GM21526 (cell line): Measurements from ENCODE around the gene LRFN2.

ENCODE experiments used
- ATAC-seq: cut with Tn5 transposase; IDR thresholded peaks from one replicate; pipeline ENCODE4 v1.9.1; 2021; ENCODE audit warnings: moderate library complexity; ENCODE audit not compliant: unreplicated experiment, low FRiP score

The LRFN2 gene

GRCh38 chr6:40586369-40587201 is 579 bp downstream of the LRFN2 start:
- ATAC-seq: no peak

GRCh38 chr6:40585651-40586269 is 1.4 kb downstream of the LRFN2 start:
- no peak for ATAC-seq

GRCh38 chr6:40585223-40585622 is 1.9 kb downstream of the LRFN2 start:
- ATAC-seq: no peak

GRCh38 chr6:40584741-40585140 is 2.4 kb downstream of the LRFN2 start:
- ATAC-seq: no peak

GRCh38 chr6:40583709-40584108 is 3.5 kb downstream of the LRFN2 start:
- ATAC-seq: no peak

GRCh38 chr6:40582892-40583291 is 4.3 kb downstream of the LRFN2 start:
- ATAC-seq: no peak

- no peak for ATAC-seq
These were observed 8.1 kb downstream of the LRFN2 start for GRCh38 chr6:40579101-40579500.

GRCh38 chr6:40577672-40578071 is 9.5 kb downstream of the LRFN2 start:
- ATAC-seq: no peak

- ATAC-seq: no peak
These were observed 13.9 kb downstream of the LRFN2 start for GRCh38 chr6:40573221-40573620.

- no peak for ATAC-seq
These were observed 17.8 kb downstream of the LRFN2 start for GRCh38 chr6:40569162-40569910.

GRCh38 chr6:40568062-40568708 is 19.0 kb downstream of the LRFN2 start:
- ATAC-seq: no peak

GRCh38 chr6:40563111-40563510 is 24.1 kb downstream of the LRFN2 start:
- no peak for ATAC-seq

GRCh38 chr6:40559056-40559455 is 28.1 kb downstream of the LRFN2 start:
- ATAC-seq: no peak

- no peak for ATAC-seq
These were observed 29.1 kb downstream of the LRFN2 start for GRCh38 chr6:40558102-40558501.

GRCh38 chr6:40556881-40557280 is 30.3 kb downstream of the LRFN2 start:
- ATAC-seq: no peak

GRCh38 chr6:40556023-40556422 is 31.1 kb downstream of the LRFN2 start:
- ATAC-seq: no peak

- no peak for ATAC-seq
These were observed 32.1 kb downstream of the LRFN2 start for GRCh38 chr6:40555092-40555491.

GRCh38 chr6:40552941-40553340 is 34.2 kb downstream of the LRFN2 start:
- ATAC-seq: no peak

GRCh38 chr6:40551966-40552505 is 35.1 kb downstream of the LRFN2 start:
- ATAC-seq: no peak

GRCh38 chr6:40550202-40551101 is 36.7 kb downstream of the LRFN2 start:
- ATAC-seq: no peak
